ENCODE measurements around the gene WDFY3.

WDFY3 gene

GRCh38 chr4:84912741-84913140 lies 53.7 kb downstream of the WDFY3 start:
- no peaks in the 10 kb centered on the region for H3F3A ChIP-seq (ENCODE audit: low read depth)
- TF ChIP-seq EZH2phosphoT487 (IDR thresholded peaks at IDR 0.05; ENCODE audit: borderline replicate concordance) = no peak
- no peaks in the 10 kb centered on the region for H3K36me3 ChIP-seq (ENCODE audit: insufficient read depth, low read length)
- H3K79me2 ChIP-seq (ENCODE audit: insufficient read depth, low read length) = no peaks in the 10 kb centered on the region
- no peaks in the 10 kb centered on the region for H3K9me2 ChIP-seq (replicated peaks; ENCODE audit: low read depth, low read length)
- no peaks in the 10 kb centered on the region for H3K9me3 ChIP-seq (ENCODE audit: insufficient read depth, low read depth, low read length)
- H3K4me1 ChIP-seq (ENCODE audit: insufficient read depth, low read length, poor library complexity, severe bottlenecking) = peaks cover 5% of the 10 kb centered on the region
- H2AFZ ChIP-seq (ENCODE audit: low read length) = no peak overlapping the region
- H4K20me1 ChIP-seq (ENCODE audit: insufficient read depth, low read length, poor library complexity, severe bottlenecking) = peaks cover 4% of the 10 kb centered on the region
- no peaks in the 10 kb centered on the region for H3K27me3 ChIP-seq (ENCODE audit: insufficient read depth, low read length, poor library complexity, severe bottlenecking)
- no peak overlapping the region for H3K9ac ChIP-seq (ENCODE audit: low read depth, low read length, poor library complexity, severe bottlenecking)
- H3K4me3 ChIP-seq (ENCODE audit: low read length, poor library complexity, severe bottlenecking) = no peak overlapping the region
- no peak overlapping the region for H3K4me2 ChIP-seq (ENCODE audit: low read depth, low read length, poor library complexity, severe bottlenecking)

GRCh38 chr4:84908876-84909275 lies 57.6 kb downstream of the WDFY3 start:
- TF ChIP-seq CTCF (conservative IDR thresholded peaks at IDR 0.05; ENCODE audit: low read length) (no peak), EZH2phosphoT487 (IDR thresholded peaks at IDR 0.05; ENCODE audit: borderline replicate concordance) (no peak)
- Histone ChIP-seq H3K79me2 (ENCODE audit: insufficient read depth, low read length) (no peaks in the 10 kb centered on the region), H3K9me2 (replicated peaks; ENCODE audit: low read depth, low read length) (no peaks in the 10 kb centered on the region), H4K20me1 (ENCODE audit: insufficient read depth, low read length, poor library complexity, severe bottlenecking) (no peaks in the 10 kb centered on the region), H3K36me3 (ENCODE audit: insufficient read depth, low read length) (no peaks in the 10 kb centered on the region), H3K4me2 (ENCODE audit: low read depth, low read length, poor library complexity, severe bottlenecking) (no peak overlapping the region), H3K9me3 (ENCODE audit: insufficient read depth, low read depth, low read length) (no peaks in the 10 kb centered on the region), H2AFZ (ENCODE audit: low read length) (no peak overlapping the region), H3K4me3 (ENCODE audit: low read length, poor library complexity, severe bottlenecking) (no peak overlapping the region), H3K9ac (ENCODE audit: low read depth, low read length, poor library complexity, severe bottlenecking) (no peak overlapping the region), H3K27me3 (ENCODE audit: insufficient read depth, low read length, poor library complexity, severe bottlenecking) (no peaks in the 10 kb centered on the region), H3K4me1 (ENCODE audit: insufficient read depth, low read length, poor library complexity, severe bottlenecking) (peaks cover 10% of the 10 kb centered on the region), H3F3A (ENCODE audit: low read depth) (no peaks in the 10 kb centered on the region)

GRCh38 chr4:84907145-84907544 lies 59.3 kb downstream of the WDFY3 start:
- no peaks in the 10 kb centered on the region for H3K27me3 ChIP-seq (ENCODE audit: insufficient read depth, low read length, poor library complexity, severe bottlenecking)
- no peaks in the 10 kb centered on the region for H3K9me3 ChIP-seq (ENCODE audit: insufficient read depth, low read depth, low read length)
- H3F3A ChIP-seq (ENCODE audit: low read depth) = no peaks in the 10 kb centered on the region
- H3K4me1 ChIP-seq (ENCODE audit: insufficient read depth, low read length, poor library complexity, severe bottlenecking) = peaks cover 10% of the 10 kb centered on the region
- H3K4me2 ChIP-seq (ENCODE audit: low read depth, low read length, poor library complexity, severe bottlenecking) = peak overlapping the region; percentile 25
- TF ChIP-seq EZH2phosphoT487 (IDR thresholded peaks at IDR 0.05; ENCODE audit: borderline replicate concordance) (no peak), CTCF (conservative IDR thresholded peaks at IDR 0.05; ENCODE audit: low read length) (no peak)
- H3K36me3 ChIP-seq (ENCODE audit: insufficient read depth, low read length) = no peaks in the 10 kb centered on the region
- H3K9me2 ChIP-seq (replicated peaks; ENCODE audit: low read depth, low read length) = no peaks in the 10 kb centered on the region
- H4K20me1 ChIP-seq (ENCODE audit: insufficient read depth, low read length, poor library complexity, severe bottlenecking) = no peaks in the 10 kb centered on the region
- H2AFZ ChIP-seq (ENCODE audit: low read length) = no peak overlapping the region
- no peak overlapping the region for H3K4me3 ChIP-seq (ENCODE audit: low read length, poor library complexity, severe bottlenecking)
- no peaks in the 10 kb centered on the region for H3K79me2 ChIP-seq (ENCODE audit: insufficient read depth, low read length)
- H3K9ac ChIP-seq (ENCODE audit: low read depth, low read length, poor library complexity, severe bottlenecking) = no peak overlapping the region

- Histone ChIP-seq H3K36me3 (ENCODE audit: insufficient read depth, low read length) (no peaks in the 10 kb centered on the region), H3K27me3 (ENCODE audit: insufficient read depth, low read length, poor library complexity, severe bottlenecking) (no peaks in the 10 kb centered on the region), H2AFZ (ENCODE audit: low read length) (no peak overlapping the region)
Measured at GRCh38 chr4:84905646-84906045, 60.8 kb downstream of the WDFY3 start.

More at GRCh38 chr4:84905646-84906045, 60.8 kb downstream of the WDFY3 start:
- TF ChIP-seq EZH2phosphoT487 (IDR thresholded peaks at IDR 0.05; ENCODE audit: borderline replicate concordance) (no peak), CTCF (conservative IDR thresholded peaks at IDR 0.05; ENCODE audit: low read length) (no peak)
- no peaks in the 10 kb centered on the region for H4K20me1 ChIP-seq (ENCODE audit: insufficient read depth, low read length, poor library complexity, severe bottlenecking)
- H3F3A ChIP-seq (ENCODE audit: low read depth) = no peaks in the 10 kb centered on the region
- H3K4me2 ChIP-seq (ENCODE audit: low read depth, low read length, poor library complexity, severe bottlenecking) = no peak overlapping the region
- peaks cover 10% of the 10 kb centered on the region for H3K4me1 ChIP-seq (ENCODE audit: insufficient read depth, low read length, poor library complexity, severe bottlenecking)
- H3K9me2 ChIP-seq (replicated peaks; ENCODE audit: low read depth, low read length) = no peaks in the 10 kb centered on the region
- no peaks in the 10 kb centered on the region for H3K79me2 ChIP-seq (ENCODE audit: insufficient read depth, low read length)
- no peak overlapping the region for H3K9ac ChIP-seq (ENCODE audit: low read depth, low read length, poor library complexity, severe bottlenecking)
- no peaks in the 10 kb centered on the region for H3K9me3 ChIP-seq (ENCODE audit: insufficient read depth, low read depth, low read length)
- no peak overlapping the region for H3K4me3 ChIP-seq (ENCODE audit: low read length, poor library complexity, severe bottlenecking)
